ENCODE data around the gene NR1I2.

- TF ChIP-seq POLR2A (IDR thresholded peaks at IDR 0.05) (no peak), CTCF (IDR thresholded peaks at IDR 0.05) (no peak)
Observed at GRCh38 chr3:119776304-119776703, 5.6 kb upstream of the NR1I2 start.

Measured in lower leg skin (tissue), 3 donors.